A673 (cell line): ENCODE data around the gene HNRNPUL1.

Experiments
- CTCF ChIP-seq: fragments of 300-800, 200-600 bp; sonication (generic); conservative IDR thresholded peaks from 2 replicates; pipeline ENCODE4 v1.5.1; 2017; ENCODE audit warnings: low read depth, mild to moderate bottlenecking, antibody characterized with exemption, low read length, moderate library complexity, mixed read lengths
- EZH2 ChIP-seq: fragments of 200-600 bp; sonication (generic); IDR thresholded peaks from 2 replicates; pipeline ENCODE4 v1.6.1; 2017; ENCODE audit warnings: borderline replicate concordance, low read depth, mild to moderate bottlenecking, mixed read lengths, antibody characterized with exemption, low read length; ENCODE audit not compliant: poor library complexity, severe bottlenecking

GRCh38 chr19:41327576-41328156 lies 63.5 kb downstream of the HNRNPUL1 start:
- TF ChIP-seq CTCF (no peak), EZH2 (no peak)
